HEK293 (cell line): ENCODE data around the gene TRDMT1.

Experiments
- CTCF ChIA-PET: fragments of 350-600 bp; formaldehyde crosslinking; extraction: SDS; loops from one replicate; lab custom pipeline; 2021; ENCODE audit warnings: antibody characterized with exemption; lab: Yijun Ruan, JAX
- POLR2A ChIA-PET: fragments of 300-600 bp; formaldehyde crosslinking; extraction: SDS; loops from one replicate; lab custom pipeline; 2020; ENCODE audit warnings: antibody characterized with exemption, inconsistent platforms; lab: Yijun Ruan, JAX
- H3K27ac ChIP-seq: fragments of 200-500 bp; sonication (Bioruptor generic); 2 replicates; pipeline ENCODE4 v1.5.1; 2014; ENCODE audit warnings: low read depth, low read length, control low read depth, inconsistent platforms; ENCODE audit errors: extremely low read depth
- H3K36me3 ChIP-seq, 2 experiments: fragments of 200-500 bp in 1 of 2; sonication (Bioruptor generic) in 1 of 2; 1 replicate in 1 of 2; 2 replicates in 1 of 2; pipeline ENCODE4 v1.5.1; 2014 to 2017; ENCODE audit warnings: inconsistent platforms in 2 of 2, low read length in 2 of 2; ENCODE audit not compliant: control insufficient read depth in 2 of 2, insufficient read depth in 1 of 2
- H3K4me1 ChIP-seq: fragments of 200-500 bp; sonication (Bioruptor generic); 2 replicates; pipeline ENCODE4 v1.5.1; 2014; ENCODE audit warnings: mild to moderate bottlenecking, low read length, inconsistent platforms; ENCODE audit not compliant: control insufficient read depth, insufficient read depth
- H3K4me3 ChIP-seq: 2 replicates; pipeline ENCODE4 v1.5.1; 2011; ENCODE audit warnings: low read depth, mild to moderate bottlenecking, control low read depth, low read length, moderate library complexity
- H3K9me3 ChIP-seq: fragments of 200-500 bp; sonication (Bioruptor generic); 2 replicates; pipeline ENCODE4 v1.5.1; 2014; ENCODE audit warnings: low read depth, low read length, inconsistent platforms; ENCODE audit not compliant: control insufficient read depth, insufficient read depth
- EGR2 ChIP-seq: fragments of 450-650 bp; formaldehyde crosslinking; IDR thresholded peaks from 2 replicates; pipeline ENCODE4 v1.5.1; 2016; ENCODE audit warnings: low read depth, missing biosample characterization, missing genetic modification characterization
- GLIS2 ChIP-seq: fragments of 450-650 bp; formaldehyde crosslinking; IDR thresholded peaks from 2 replicates; pipeline ENCODE4 v1.5.1; 2016; ENCODE audit warnings: missing biosample characterization, missing genetic modification characterization
- HOXD13 ChIP-seq: sonication (generic); formaldehyde crosslinking; IDR thresholded peaks from 2 replicates; pipeline ENCODE4 v1.8.0; 2022; ENCODE audit warnings: missing genetic modification reagents, borderline replicate concordance
- MEIS1 ChIP-seq: sonication (generic); formaldehyde crosslinking; IDR thresholded peaks from 2 replicates; pipeline ENCODE4 v1.8.1; 2022; ENCODE audit warnings: missing genetic modification reagents, mild to moderate bottlenecking, borderline replicate concordance
- OSR2 ChIP-seq: fragments of 450-650 bp; formaldehyde crosslinking; IDR thresholded peaks from 2 replicates; pipeline ENCODE4 v1.5.1; 2016; ENCODE audit warnings: missing biosample characterization, missing genetic modification characterization
- PRDM1 ChIP-seq: fragments of 450-650 bp; formaldehyde crosslinking; IDR thresholded peaks from 2 replicates; pipeline ENCODE4; 2016; ENCODE audit warnings: missing biosample characterization, missing genetic modification characterization
- WT1 ChIP-seq: fragments of 450-650 bp; formaldehyde crosslinking; IDR thresholded peaks from 2 replicates; pipeline ENCODE4 v1.5.1; 2016; ENCODE audit warnings: missing biosample characterization, missing genetic modification characterization
- ZBTB21 ChIP-seq: fragments of 450-650 bp; formaldehyde crosslinking; IDR thresholded peaks from 2 replicates; pipeline ENCODE4 v1.5.1; 2017; ENCODE audit warnings: missing biosample characterization, missing genetic modification characterization
- ZNF138 ChIP-seq: fragments of 450-650 bp; formaldehyde crosslinking; IDR thresholded peaks from 2 replicates; pipeline ENCODE4 v1.5.1; 2016; ENCODE audit warnings: missing biosample characterization, missing genetic modification characterization, borderline replicate concordance
- ZNF16 ChIP-seq: fragments of 450-650 bp; formaldehyde crosslinking; IDR thresholded peaks from 2 replicates; pipeline ENCODE4 v1.5.1; 2016; ENCODE audit warnings: low read depth, missing biosample characterization, missing genetic modification characterization
- ZNF175 ChIP-seq: fragments of 450-650 bp; formaldehyde crosslinking; IDR thresholded peaks from 2 replicates; pipeline ENCODE4 v1.5.1; 2016; ENCODE audit warnings: missing biosample characterization, missing genetic modification characterization
- ZNF292 ChIP-seq: fragments of 450-650 bp; formaldehyde crosslinking; IDR thresholded peaks from 2 replicates; pipeline ENCODE4 v1.5.1; 2016; ENCODE audit warnings: low read depth, missing biosample characterization, missing genetic modification characterization, borderline replicate concordance
- ZNF416 ChIP-seq: fragments of 450-650 bp; formaldehyde crosslinking; IDR thresholded peaks from 2 replicates; pipeline ENCODE4 v1.5.1; 2016; ENCODE audit warnings: missing biosample characterization, missing genetic modification characterization
- ZNF473 ChIP-seq: fragments of 450-650 bp; formaldehyde crosslinking; IDR thresholded peaks from 2 replicates; pipeline ENCODE4 v1.5.1; 2017; ENCODE audit warnings: missing biosample characterization, missing genetic modification characterization
- ZNF501 ChIP-seq: fragments of 450-650 bp; formaldehyde crosslinking; IDR thresholded peaks from 2 replicates; pipeline ENCODE4 v1.5.1; 2016; ENCODE audit warnings: missing biosample characterization, missing genetic modification characterization
- ZNF514 ChIP-seq: fragments of 450-650 bp; formaldehyde crosslinking; IDR thresholded peaks from 2 replicates; pipeline ENCODE4 v1.5.1; 2016; ENCODE audit warnings: missing biosample characterization, missing genetic modification characterization
- ZNF521 ChIP-seq: fragments of 450-650 bp; formaldehyde crosslinking; IDR thresholded peaks from 2 replicates; pipeline ENCODE4 v1.5.1; 2017; ENCODE audit warnings: missing biosample characterization, mild to moderate bottlenecking, missing genetic modification characterization
- ZNF621 ChIP-seq: fragments of 450-650 bp; formaldehyde crosslinking; IDR thresholded peaks from 2 replicates; pipeline ENCODE4 v1.5.1; 2017; ENCODE audit warnings: missing biosample characterization, missing genetic modification characterization
- ZNF768 ChIP-seq: fragments of 450-650 bp; formaldehyde crosslinking; IDR thresholded peaks from 2 replicates; pipeline ENCODE4 v1.5.1; 2018; ENCODE audit warnings: missing biosample characterization, mild to moderate bottlenecking, missing genetic modification characterization
- ZNF777 ChIP-seq: fragments of 450-650 bp; formaldehyde crosslinking; IDR thresholded peaks from 2 replicates; pipeline ENCODE4 v1.5.1; 2017; ENCODE audit warnings: missing biosample characterization, missing genetic modification characterization, borderline replicate concordance
- ZNF837 ChIP-seq: fragments of 450-650 bp; formaldehyde crosslinking; IDR thresholded peaks from 2 replicates; pipeline ENCODE4 v1.5.1; 2016; ENCODE audit warnings: missing biosample characterization, missing genetic modification characterization
- ZNF843 ChIP-seq: fragments of 450-650 bp; formaldehyde crosslinking; IDR thresholded peaks from 2 replicates; pipeline ENCODE4 v1.5.1; 2016; ENCODE audit warnings: missing biosample characterization, missing genetic modification characterization
- ZSCAN16 ChIP-seq: fragments of 450-650 bp; formaldehyde crosslinking; IDR thresholded peaks from 2 replicates; pipeline ENCODE4 v1.5.1; 2016; ENCODE audit warnings: missing biosample characterization, missing genetic modification characterization
- ZSCAN30 ChIP-seq: fragments of 450-650 bp; IDR thresholded peaks from 2 replicates; pipeline ENCODE4 v1.5.1; 2018; ENCODE audit warnings: missing biosample characterization, mild to moderate bottlenecking, missing genetic modification characterization, moderate library complexity
- TF ChIP-seq, protein P1 (sequence below): fragments of 450-650 bp; formaldehyde crosslinking; IDR thresholded peaks from 2 replicates; pipeline ENCODE4 v1.5.1; 2016; ENCODE audit warnings: missing biosample characterization, missing genetic modification characterization, low read depth
- TF ChIP-seq, protein P2 (sequence below): IDR thresholded peaks from 2 replicates; pipeline ENCODE4 v1.6.1; 2011; ENCODE audit warnings: mild to moderate bottlenecking, low read depth, low read length, borderline replicate concordance
- TF ChIP-seq, protein P3 (sequence below): fragments of 450-650 bp; formaldehyde crosslinking; IDR thresholded peaks from 2 replicates; pipeline ENCODE4 v1.5.1; 2016; ENCODE audit warnings: missing biosample characterization, missing genetic modification characterization
- TF ChIP-seq, protein P4 (sequence below): fragments of 450-650 bp; formaldehyde crosslinking; IDR thresholded peaks from 2 replicates; pipeline ENCODE4 v1.5.1; 2016; ENCODE audit warnings: missing biosample characterization, missing genetic modification characterization

The TRDMT1 gene

DNA sequence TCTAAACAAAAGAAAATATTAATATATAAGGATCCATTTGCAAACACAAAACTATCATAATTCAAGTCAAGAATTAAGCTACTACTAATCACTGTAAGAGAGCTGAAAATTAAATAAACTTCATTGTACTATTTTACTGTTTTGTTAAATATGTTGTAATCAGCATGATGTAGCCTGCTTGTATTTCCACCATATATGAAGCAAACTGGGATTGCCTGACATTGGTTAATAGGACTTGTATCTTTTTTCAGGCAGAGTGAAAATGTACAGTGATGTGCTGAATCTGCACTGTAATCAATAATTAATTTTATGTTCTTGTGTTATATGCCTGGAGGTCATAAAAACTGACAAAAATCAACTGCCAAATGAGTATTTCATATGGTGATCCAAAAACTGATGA lies 25.4 kb downstream of the TRDMT1 start:
- H3K4me3 ChIP-seq, result no peak overlapping the region
- TF ChIP-seq ZNF837 (tag by site-specific recombination), result no peak
- TF ChIP-seq ZNF16 (tag by site-specific recombination), result no peak
- no peak for TF ChIP-seq GLIS2
- no peak for TF ChIP-seq ZBTB21
- no peak for TF ChIP-seq ZNF621 (tag by site-specific recombination)
- TF ChIP-seq ZNF521 (tag by site-specific recombination), result no peak
- no peak for TF ChIP-seq ZNF473 (tag by site-specific recombination)
- no peak for TF ChIP-seq ZNF292 (tag by site-specific recombination)
- TF ChIP-seq EGR2, result no peak
- no peak for TF ChIP-seq ZSCAN16 (tag by site-specific recombination)
- no peak for TF ChIP-seq HOXD13 (CRISPR knock-in tag)
- TF ChIP-seq ZNF416 (tag by site-specific recombination), result no peak
- TF ChIP-seq, protein P1, sequence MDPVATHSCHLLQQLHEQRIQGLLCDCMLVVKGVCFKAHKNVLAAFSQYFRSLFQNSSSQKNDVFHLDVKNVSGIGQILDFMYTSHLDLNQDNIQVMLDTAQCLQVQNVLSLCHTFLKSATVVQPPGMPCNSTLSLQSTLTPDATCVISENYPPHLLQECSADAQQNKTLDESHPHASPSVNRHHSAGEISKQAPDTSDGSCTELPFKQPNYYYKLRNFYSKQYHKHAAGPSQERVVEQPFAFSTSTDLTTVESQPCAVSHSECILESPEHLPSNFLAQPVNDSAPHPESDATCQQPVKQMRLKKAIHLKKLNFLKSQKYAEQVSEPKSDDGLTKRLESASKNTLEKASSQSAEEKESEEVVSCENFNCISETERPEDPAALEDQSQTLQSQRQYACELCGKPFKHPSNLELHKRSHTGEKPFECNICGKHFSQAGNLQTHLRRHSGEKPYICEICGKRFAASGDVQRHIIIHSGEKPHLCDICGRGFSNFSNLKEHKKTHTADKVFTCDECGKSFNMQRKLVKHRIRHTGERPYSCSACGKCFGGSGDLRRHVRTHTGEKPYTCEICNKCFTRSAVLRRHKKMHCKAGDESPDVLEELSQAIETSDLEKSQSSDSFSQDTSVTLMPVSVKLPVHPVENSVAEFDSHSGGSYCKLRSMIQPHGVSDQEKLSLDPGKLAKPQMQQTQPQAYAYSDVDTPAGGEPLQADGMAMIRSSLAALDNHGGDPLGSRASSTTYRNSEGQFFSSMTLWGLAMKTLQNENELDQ (tag by site-specific recombination), result no peak
- TF ChIP-seq, protein P2, sequence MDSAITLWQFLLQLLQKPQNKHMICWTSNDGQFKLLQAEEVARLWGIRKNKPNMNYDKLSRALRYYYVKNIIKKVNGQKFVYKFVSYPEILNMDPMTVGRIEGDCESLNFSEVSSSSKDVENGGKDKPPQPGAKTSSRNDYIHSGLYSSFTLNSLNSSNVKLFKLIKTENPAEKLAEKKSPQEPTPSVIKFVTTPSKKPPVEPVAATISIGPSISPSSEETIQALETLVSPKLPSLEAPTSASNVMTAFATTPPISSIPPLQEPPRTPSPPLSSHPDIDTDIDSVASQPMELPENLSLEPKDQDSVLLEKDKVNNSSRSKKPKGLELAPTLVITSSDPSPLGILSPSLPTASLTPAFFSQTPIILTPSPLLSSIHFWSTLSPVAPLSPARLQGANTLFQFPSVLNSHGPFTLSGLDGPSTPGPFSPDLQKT, result no peak
- TF ChIP-seq, protein P3, sequence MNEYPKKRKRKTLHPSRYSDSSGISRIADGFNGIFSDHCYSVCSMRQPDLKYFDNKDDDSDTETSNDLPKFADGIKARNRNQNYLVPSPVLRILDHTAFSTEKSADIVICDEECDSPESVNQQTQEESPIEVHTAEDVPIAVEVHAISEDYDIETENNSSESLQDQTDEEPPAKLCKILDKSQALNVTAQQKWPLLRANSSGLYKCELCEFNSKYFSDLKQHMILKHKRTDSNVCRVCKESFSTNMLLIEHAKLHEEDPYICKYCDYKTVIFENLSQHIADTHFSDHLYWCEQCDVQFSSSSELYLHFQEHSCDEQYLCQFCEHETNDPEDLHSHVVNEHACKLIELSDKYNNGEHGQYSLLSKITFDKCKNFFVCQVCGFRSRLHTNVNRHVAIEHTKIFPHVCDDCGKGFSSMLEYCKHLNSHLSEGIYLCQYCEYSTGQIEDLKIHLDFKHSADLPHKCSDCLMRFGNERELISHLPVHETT (tag by site-specific recombination), result no peak
- TF ChIP-seq ZNF777, result no peak
- TF ChIP-seq WT1 (tag by site-specific recombination), result no peak
- no peak for TF ChIP-seq OSR2
- TF ChIP-seq ZNF514 (tag by site-specific recombination), result no peak
- TF ChIP-seq ZSCAN30 (tag by site-specific recombination), result no peak
- TF ChIP-seq, all 188 proteins: peak for 0
- H3K36me3 ChIP-seq, result no peaks in the 10 kb centered on the region
- no peaks in the 10 kb centered on the region for H3K9me3 ChIP-seq
- CTCF ChIA-PET, result no interaction called here
- H3K4me1 ChIP-seq, result no peaks in the 10 kb centered on the region
- POLR2A ChIA-PET, result no interaction called here
- H3K27ac ChIP-seq, result no peak overlapping the region

DNA sequence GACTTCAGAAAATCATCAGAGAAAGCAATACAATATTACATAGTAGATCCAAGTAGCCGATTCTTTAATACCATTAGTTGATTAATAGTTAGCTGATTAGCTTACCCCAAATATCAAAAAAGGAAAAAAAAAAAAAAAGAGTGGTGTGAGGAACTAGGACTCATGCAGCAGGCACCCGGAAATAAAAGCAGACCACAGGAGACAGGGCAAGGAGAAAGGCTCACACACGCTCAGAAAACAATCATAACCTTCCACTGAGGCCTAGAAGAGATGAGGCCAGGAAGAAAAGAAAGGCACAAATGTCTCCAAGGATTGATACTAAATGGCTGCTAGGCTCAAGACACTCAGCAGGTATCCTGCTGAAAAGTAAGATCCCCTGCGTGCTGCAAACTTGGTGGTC lies 25.9 kb downstream of the TRDMT1 start:
- no peak overlapping the region for H3K27ac ChIP-seq
- POLR2A ChIA-PET, result no interaction called here

More for the DNA sequence above, 25.9 kb downstream of the TRDMT1 start:
- TF ChIP-seq ZNF843 (tag by site-specific recombination) (no peak), ZNF175 (no peak), ZNF768 (no peak), MEIS1 (no peak), ZNF501 (tag by site-specific recombination) (no peak), PRDM1 (tag by site-specific recombination) (peak; percentile 59; the same call in 1 of the 2 replicates), ZNF138 (tag by site-specific recombination) (no peak), HOXD13 (CRISPR knock-in tag) (no peak)
- TF ChIP-seq, protein P4, sequence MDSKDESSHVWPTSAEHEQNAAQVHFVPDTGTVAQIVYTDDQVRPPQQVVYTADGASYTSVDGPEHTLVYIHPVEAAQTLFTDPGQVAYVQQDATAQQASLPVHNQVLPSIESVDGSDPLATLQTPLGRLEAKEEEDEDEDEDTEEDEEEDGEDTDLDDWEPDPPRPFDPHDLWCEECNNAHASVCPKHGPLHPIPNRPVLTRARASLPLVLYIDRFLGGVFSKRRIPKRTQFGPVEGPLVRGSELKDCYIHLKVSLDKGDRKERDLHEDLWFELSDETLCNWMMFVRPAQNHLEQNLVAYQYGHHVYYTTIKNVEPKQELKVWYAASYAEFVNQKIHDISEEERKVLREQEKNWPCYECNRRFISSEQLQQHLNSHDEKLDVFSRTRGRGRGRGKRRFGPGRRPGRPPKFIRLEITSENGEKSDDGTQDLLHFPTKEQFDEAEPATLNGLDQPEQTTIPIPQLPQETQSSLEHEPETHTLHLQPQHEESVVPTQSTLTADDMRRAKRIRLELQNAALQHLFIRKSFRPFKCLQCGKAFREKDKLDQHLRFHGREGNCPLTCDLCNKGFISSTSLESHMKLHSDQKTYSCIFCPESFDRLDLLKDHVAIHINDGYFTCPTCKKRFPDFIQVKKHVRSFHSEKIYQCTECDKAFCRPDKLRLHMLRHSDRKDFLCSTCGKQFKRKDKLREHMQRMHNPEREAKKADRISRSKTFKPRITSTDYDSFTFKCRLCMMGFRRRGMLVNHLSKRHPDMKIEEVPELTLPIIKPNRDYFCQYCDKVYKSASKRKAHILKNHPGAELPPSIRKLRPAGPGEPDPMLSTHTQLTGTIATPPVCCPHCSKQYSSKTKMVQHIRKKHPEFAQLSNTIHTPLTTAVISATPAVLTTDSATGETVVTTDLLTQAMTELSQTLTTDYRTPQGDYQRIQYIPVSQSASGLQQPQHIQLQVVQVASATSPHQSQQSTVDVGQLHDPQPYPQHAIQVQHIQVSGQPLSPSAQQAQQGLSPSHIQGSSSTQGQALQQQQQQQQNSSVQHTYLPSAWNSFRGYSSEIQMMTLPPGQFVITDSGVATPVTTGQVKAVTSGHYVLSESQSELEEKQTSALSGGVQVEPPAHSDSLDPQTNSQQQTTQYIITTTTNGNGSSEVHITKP (tag by site-specific recombination), result peak; percentile 44; the same call in 1 of the 2 replicates
- CTCF ChIA-PET, result interaction anchor here (0.6 kb wide), 1 partner anchor 199 kb away, joined by 3 read pairs; no protein-coding TSS in a partner anchor
- H3K4me1 ChIP-seq, result no peaks in the 10 kb centered on the region
- no peaks in the 10 kb centered on the region for H3K9me3 ChIP-seq
- no peak overlapping the region for H3K4me3 ChIP-seq
- H3K36me3 ChIP-seq, result no peaks in the 10 kb centered on the region
